B cell (primary cell): ENCODE data around the gene FMN2. TPM values are rescaled to one million over a fixed set of nuclear protein-coding genes. Genes with fewer than 3 reads are reported as not detected.

Experiments
- ATAC-seq: fragments of 200-7000 bp; cut with Tn5 transposase; one replicate; pipeline ENCODE4 v1.10.0; 2021; ENCODE audit warnings: low read depth, mild to moderate bottlenecking, moderate number of reproducible peaks, moderate library complexity
- CTCF ChIA-PET: fragments of 350-600 bp; sonication (Branson Sonifier 250); formaldehyde crosslinking; loops from one replicate; lab custom pipeline; 2021; ENCODE audit warnings: antibody characterized with exemption, inconsistent platforms; lab: Charles Lee
- POLR2A ChIA-PET: fragments of 350-600 bp; sonication (Branson Sonifier 250); formaldehyde crosslinking; loops from one replicate; lab custom pipeline; 2021; ENCODE audit warnings: antibody characterized with exemption; lab: Charles Lee
- DNase-seq: peaks from one replicate; pipeline ENCODE4 v3.0.0; 2013
- H2AFZ ChIP-seq: 2 replicates; pipeline ENCODE4 v1.6.1; 2012; ENCODE audit warnings: mild to moderate bottlenecking, low read depth, low read length; ENCODE audit not compliant: insufficient read depth, poor library complexity, severe bottlenecking
- H3K27ac ChIP-seq, 2 donors: 1 replicate in 1 of 2; 2 replicates in 1 of 2; pipeline ENCODE4 v1.5.1; 2012 to 2013; ENCODE audit warnings: low read length in 2 of 2, mild to moderate bottlenecking in 2 of 2, moderate library complexity in 1 of 2
- H3K27me3 ChIP-seq, 4 experiments: fragments of 200-600 bp in 1 of 4; sonication (generic) in 1 of 4; replicated peaks in 1 of 4; 1 replicate in 2 of 4; 2 replicates in 2 of 4; pipeline versions ENCODE4 v1.6.1 to v1.7.0; 2013 to 2016; ENCODE audit warnings: low read length in 3 of 4, mild to moderate bottlenecking in 2 of 4, mixed read lengths in 1 of 4, moderate library complexity in 1 of 4; ENCODE audit not compliant: insufficient read depth in 4 of 4, control insufficient read depth in 3 of 4; ENCODE audit errors: control extremely low read depth in 1 of 4
- H3K36me3 ChIP-seq, 2 experiments: replicated peaks in 1 of 2; 1 replicate in 1 of 2; 2 replicates in 1 of 2; pipeline versions ENCODE4 v1.6.1 to v1.7.1; 2013; ENCODE audit warnings: low read length in 1 of 2; ENCODE audit not compliant: insufficient read depth in 2 of 2, control insufficient read depth in 1 of 2; ENCODE audit errors: control extremely low read depth in 1 of 2, extremely low read depth in 1 of 2
- H3K4me1 ChIP-seq, 2 donors: fragments of 200-600 bp in 1 of 2; sonication (generic) in 1 of 2; 1 replicate in 1 of 2; 2 replicates in 1 of 2; pipeline versions ENCODE4 v1.5.1 to v1.6.1; 2013 to 2017; ENCODE audit warnings: low read length in 2 of 2; ENCODE audit not compliant: control insufficient read depth in 2 of 2, insufficient read depth in 2 of 2
- H3K4me2 ChIP-seq: replicated peaks from 2 replicates; pipeline ENCODE3; 2012; ENCODE audit warnings: mild to moderate bottlenecking, low read depth, low read length; ENCODE audit not compliant: poor library complexity, severe bottlenecking
- H3K4me3 ChIP-seq, 5 experiments: fragments of 200-600 bp in 1 of 5; sonication (generic) in 1 of 5; 1 replicate in 3 of 5; 2 replicates in 2 of 5; pipeline versions ENCODE4 v1.5.1 to v1.7.0; 2011 to 2016; ENCODE audit warnings: low read length in 4 of 5, mild to moderate bottlenecking in 4 of 5, low read depth in 2 of 5, control low read depth in 1 of 5, moderate library complexity in 1 of 5; ENCODE audit not compliant: insufficient read depth in 1 of 5; ENCODE audit errors: control extremely low read depth in 1 of 5, extremely low read depth in 1 of 5
- H3K79me2 ChIP-seq: fragments of 200-600 bp; sonication (generic); one replicate; pipeline ENCODE4 v1.6.0; 2016; ENCODE audit warnings: low read length; ENCODE audit not compliant: control insufficient read depth, insufficient read depth
- H3K9ac ChIP-seq: fragments of 200-600 bp; sonication (generic); 2 replicates; pipeline ENCODE4 v1.6.1; 2017; ENCODE audit warnings: mild to moderate bottlenecking, low read length, moderate library complexity
- H3K9me3 ChIP-seq, 3 donors: one replicate each; pipeline versions ENCODE4 v1.6.1 to v1.7.1; 2013; ENCODE audit warnings: low read length in 2 of 3; ENCODE audit not compliant: control insufficient read depth in 2 of 3, insufficient read depth in 1 of 3; ENCODE audit errors: control extremely low read depth in 1 of 3
- H4K20me1 ChIP-seq: 2 replicates; pipeline ENCODE4 v1.6.0; 2012; ENCODE audit warnings: mild to moderate bottlenecking, low read length; ENCODE audit not compliant: insufficient read depth, control insufficient read depth, poor library complexity, severe bottlenecking
- H3K27ac Mint-ChIP-seq: one replicate; pipeline ENCODE4 v1.8.0; 2021; ENCODE audit warnings: mixed read lengths
- H3K27me3 Mint-ChIP-seq: one replicate; pipeline ENCODE4 v1.8.0; 2021; ENCODE audit warnings: mixed read lengths
- H3K4me1 Mint-ChIP-seq: one replicate; pipeline ENCODE4 v1.8.0; 2021; ENCODE audit warnings: mixed read lengths
- H3K4me3 Mint-ChIP-seq: one replicate; pipeline ENCODE4 v1.8.0; 2021; ENCODE audit warnings: mixed read lengths
- H3K9me3 Mint-ChIP-seq: one replicate; pipeline ENCODE4 v1.8.0; 2022; ENCODE audit warnings: mixed read lengths; ENCODE audit not compliant: insufficient read depth
- CTCF ChIP-seq: fragments of 200-600 bp; IDR thresholded peaks from one replicate; pipeline ENCODE4 v1.8.0; 2022; ENCODE audit warnings: antibody characterized with exemption, mild to moderate bottlenecking
- EZH2 ChIP-seq: IDR thresholded peaks from 2 replicates; pipeline ENCODE4 v1.6.1; 2012; ENCODE audit warnings: borderline replicate concordance, low read depth, mild to moderate bottlenecking, moderate library complexity, low read length; ENCODE audit not compliant: insufficient read depth, poor library complexity, severe bottlenecking
- WGBS: methylation state at CpG from one replicate; pipeline ENCODE4 v1.1.5; 2013; ENCODE audit warnings: missing lambda C conversion rate; ENCODE audit not compliant: insufficient coverage; 5-methylcytosine and 5-hydroxymethylcytosine counted together
- intact Hi-C: fragments of 100-400 bp; cut with micrococcal nuclease; formaldehyde crosslinking; loops from one replicate; pipeline ENCODE4 v1.10.0; 2022
- polyA plus RNA-seq: library from polyadenylated mRNA; depleted of rRNA; stranded (reverse); fragments of >200 nt; gene quantifications from 2 replicates; pipeline ENCODE4 v1.2.3, GENCODE V29; 2012
- total RNA-seq, 2 donors: library from RNA; stranded (reverse); fragments of 120-200 nt in 1 of 2; gene quantifications; 1 replicate in 1 of 2; 2 replicates in 1 of 2; pipeline versions ENCODE4 v1.2.3 to v1.2.4, GENCODE V29; 2013 to 2022

Gene FMN2
- total and polyA plus RNA-seq, 2 donors (not counting 1 experiment from before 2014, with no cell fraction given), result not detected

DNA sequence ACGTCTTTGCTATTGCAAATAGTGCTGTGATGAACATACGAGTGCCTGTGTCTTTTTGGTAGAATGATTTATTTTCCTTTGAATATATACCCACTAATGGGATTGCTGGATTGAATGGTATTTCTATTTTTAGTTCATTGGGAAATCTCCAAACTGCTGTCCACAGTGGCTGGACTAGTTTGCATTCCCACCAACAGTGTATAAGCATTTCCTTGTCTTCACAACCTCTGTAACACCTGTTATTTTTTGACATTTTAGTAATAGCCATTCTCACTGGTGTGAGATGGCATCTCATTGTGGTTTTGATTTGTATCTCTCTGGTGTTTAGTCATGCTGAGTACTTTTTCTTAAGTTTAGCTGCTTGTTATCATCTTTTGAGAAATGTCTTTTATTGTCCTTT lies 215.0 kb downstream of the FMN2 start:
- H3K27ac Mint-ChIP-seq, result no peak overlapping the region
- intact Hi-C loops, result no loop called here
- H3K9me3 ChIP-seq, result peaks cover 0 to 8% (median 0%) of the 10 kb centered on the region in 3 donors
- no peaks in the 10 kb centered on the region for H3K27me3 ChIP-seq
- no peak for TF ChIP-seq EZH2
- no peak for TF ChIP-seq CTCF
- no peak overlapping the region for H2AFZ ChIP-seq
- no peak overlapping the region for H3K27ac ChIP-seq
- ATAC-seq (no peak), DNase-seq (no peak)
- POLR2A ChIA-PET, result no interaction called here
- H3K27me3 Mint-ChIP-seq, result no peaks in the 10 kb centered on the region
- no peaks in the 10 kb centered on the region for H4K20me1 ChIP-seq
- H3K36me3 ChIP-seq, result no peaks in the 10 kb centered on the region
- no peak overlapping the region for H3K4me2 ChIP-seq
- peaks cover 2% of the 10 kb centered on the region for H3K9me3 Mint-ChIP-seq
- no peak overlapping the region for H3K4me3 ChIP-seq
- CTCF ChIA-PET, result no interaction called here
- no peak overlapping the region for H3K4me3 Mint-ChIP-seq
- no peak overlapping the region for H3K9ac ChIP-seq
- no peaks in the 10 kb centered on the region for H3K79me2 ChIP-seq
- WGBS, result no CpG with 5 or more reads among the region's 2 CpGs
- no peaks in the 10 kb centered on the region for H3K4me1 Mint-ChIP-seq
- no peaks in the 10 kb centered on the region for H3K4me1 ChIP-seq

- intact Hi-C loops, result no loop called here
- Histone ChIP-seq H4K20me1 (no peaks in the 10 kb centered on the region), H3K4me1 (no peaks in the 10 kb centered on the region), H3K4me3 (no peak overlapping the region), H3K9ac (no peak overlapping the region), H2AFZ (no peak overlapping the region), H3K9me3 (peaks cover 0 to 8% (median 0%) of the 10 kb centered on the region in 3 donors), H3K27ac (no peak overlapping the region), H3K4me2 (no peak overlapping the region), H3K36me3 (no peaks in the 10 kb centered on the region), H3K27me3 (no peaks in the 10 kb centered on the region), H3K79me2 (no peaks in the 10 kb centered on the region)
- DNase-seq (no peak), ATAC-seq (no peak)
- WGBS, result 82% methylated on average over 3 of the region's 3 CpGs
- Mint-ChIP-seq H3K9me3 (peaks cover under 1% of the 10 kb centered on the region), H3K27ac (no peak overlapping the region), H3K4me1 (no peaks in the 10 kb centered on the region), H3K4me3 (no peak overlapping the region), H3K27me3 (no peaks in the 10 kb centered on the region)
- POLR2A ChIA-PET, result no interaction called here
- CTCF ChIA-PET, result no interaction called here
- TF ChIP-seq EZH2, result no peak
- TF ChIP-seq CTCF, result no peak
These were observed 216.4 kb downstream of the FMN2 start for GRCh38 chr1:240308096-240308495.
